ENCODE measurements around the gene QPCT. TPM values are rescaled to one million over a fixed set of nuclear protein-coding genes. Genes with fewer than 3 reads are reported as not detected.
A peak's percentile ranks its signal among the peaks of the same experiment; 100 is the strongest.

QPCT gene
- total RNA-seq, 1 donor from 2014 or later, result 2.1 TPM

GRCh38 chr2:37375741-37376288, 31.4 kb downstream of the QPCT start:
- ChIA-PET POLR2A (interaction anchor here (0.8 to 5.4 kb wide), 5 partner anchors 9 to 52 kb away, joined by 3 to 102 read pairs (median 6); no protein-coding TSS in a partner anchor), CTCF (interaction anchor here (0.5 to 1.8 kb wide), 4 partner anchors 20 to 269 kb away, joined by 3 to 11 read pairs (median 4); no protein-coding TSS in a partner anchor)
- Mint-ChIP-seq H3K27me3 (no peaks in the 10 kb centered on the region), H3K9me3 (no peaks in the 10 kb centered on the region), H3K4me3 (peak overlapping the region; percentile 80), H3K27ac (peak overlapping the region; percentile 83), H3K4me1 (peaks cover 46% of the 10 kb centered on the region), H3K36me3 (ENCODE audit: low read depth) (no peaks in the 10 kb centered on the region)
- peak; percentile 7 for ATAC-seq (ENCODE audit: low read depth)
- TF ChIP-seq, protein P1, sequence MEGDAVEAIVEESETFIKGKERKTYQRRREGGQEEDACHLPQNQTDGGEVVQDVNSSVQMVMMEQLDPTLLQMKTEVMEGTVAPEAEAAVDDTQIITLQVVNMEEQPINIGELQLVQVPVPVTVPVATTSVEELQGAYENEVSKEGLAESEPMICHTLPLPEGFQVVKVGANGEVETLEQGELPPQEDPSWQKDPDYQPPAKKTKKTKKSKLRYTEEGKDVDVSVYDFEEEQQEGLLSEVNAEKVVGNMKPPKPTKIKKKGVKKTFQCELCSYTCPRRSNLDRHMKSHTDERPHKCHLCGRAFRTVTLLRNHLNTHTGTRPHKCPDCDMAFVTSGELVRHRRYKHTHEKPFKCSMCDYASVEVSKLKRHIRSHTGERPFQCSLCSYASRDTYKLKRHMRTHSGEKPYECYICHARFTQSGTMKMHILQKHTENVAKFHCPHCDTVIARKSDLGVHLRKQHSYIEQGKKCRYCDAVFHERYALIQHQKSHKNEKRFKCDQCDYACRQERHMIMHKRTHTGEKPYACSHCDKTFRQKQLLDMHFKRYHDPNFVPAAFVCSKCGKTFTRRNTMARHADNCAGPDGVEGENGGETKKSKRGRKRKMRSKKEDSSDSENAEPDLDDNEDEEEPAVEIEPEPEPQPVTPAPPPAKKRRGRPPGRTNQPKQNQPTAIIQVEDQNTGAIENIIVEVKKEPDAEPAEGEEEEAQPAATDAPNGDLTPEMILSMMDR (IDR thresholded peaks at IDR 0.05), result no peak
- intact Hi-C loops (cut with micrococcal nuclease), result loop anchor here (1.0 to 5.0 kb wide), 5 partner anchors 14 to 1376 kb away; partner anchors contain the start of genes QPCT and SRSF7
- DNase-seq, result no peak

- H3K27me3 Mint-ChIP-seq, result no peaks in the 10 kb centered on the region
- TF ChIP-seq, protein P1 (IDR thresholded peaks at IDR 0.05), result no peak
- CTCF ChIA-PET, result interaction anchor here (0.5 to 2.3 kb wide), 9 partner anchors 9 to 268 kb away, joined by 3 to 11 read pairs (median 6); no protein-coding TSS in a partner anchor
Observed at GRCh38 chr2:37376421-37377186, 32.2 kb downstream of the QPCT start.

DNA sequence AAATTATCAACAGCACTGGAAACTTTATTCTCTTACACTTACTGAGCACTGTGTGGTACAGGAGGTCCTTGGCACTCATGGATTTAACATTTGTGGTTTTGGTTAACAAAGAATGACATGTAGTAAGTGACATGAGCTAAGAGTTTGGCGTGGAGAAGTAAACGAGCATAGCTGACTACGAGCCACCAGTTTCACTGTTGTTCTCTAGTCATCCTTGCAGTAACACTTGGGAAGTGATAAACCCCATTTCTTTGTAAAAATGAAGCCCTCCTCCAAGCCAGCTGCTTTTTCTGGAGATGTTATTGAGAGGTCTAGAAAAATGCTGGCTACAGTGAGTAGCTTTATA, 32.7 kb downstream of the QPCT start:
- ATAC-seq (ENCODE audit: low read depth) (peak; percentile 43), DNase-seq (no peak)
- intact Hi-C loops (cut with micrococcal nuclease), result loop anchor here (5.0 kb wide), 2 partner anchors 35 to 1375 kb away; partner anchors contain the start of genes QPCT and SRSF7
- Mint-ChIP-seq H3K4me1 (peaks cover 46% of the 10 kb centered on the region), H3K27me3 (no peaks in the 10 kb centered on the region), H3K9me3 (no peaks in the 10 kb centered on the region), H3K4me3 (peak overlapping the region; percentile 42), H3K36me3 (ENCODE audit: low read depth) (no peaks in the 10 kb centered on the region), H3K27ac (peak overlapping the region; percentile 83)
- POLR2A ChIA-PET, result interaction anchor here (0.5 to 5.4 kb wide), 13 partner anchors 12 to 247 kb away, joined by 3 to 102 read pairs (median 3); partner anchors contain the start of gene PRKD3
- CTCF ChIA-PET, result interaction anchor here (0.9 to 2.3 kb wide), 7 partner anchors 9 to 52 kb away, joined by 3 to 8 read pairs (median 6); no protein-coding TSS in a partner anchor
- TF ChIP-seq, protein P1 (IDR thresholded peaks at IDR 0.05), result no peak

More at GRCh38 chr2:37376421-37377186, 32.2 kb downstream of the QPCT start:
- DNase-seq (no peak), ATAC-seq (ENCODE audit: low read depth) (peak; percentile 71)
- intact Hi-C loops (cut with micrococcal nuclease), result loop anchor here (1.0 to 5.0 kb wide), 5 partner anchors 14 to 1376 kb away; partner anchors contain the start of genes QPCT and SRSF7
- Mint-ChIP-seq H3K9me3 (no peaks in the 10 kb centered on the region), H3K27ac (peak overlapping the region; percentile 83), H3K4me3 (peak overlapping the region; percentile 80), H3K36me3 (ENCODE audit: low read depth) (no peaks in the 10 kb centered on the region), H3K4me1 (peaks cover 46% of the 10 kb centered on the region)
- POLR2A ChIA-PET, result interaction anchor here (0.7 to 5.4 kb wide), 8 partner anchors 12 to 53 kb away, joined by 3 to 102 read pairs (median 5); partner anchors contain the start of gene PRKD3

- intact Hi-C loops (cut with micrococcal nuclease), result loop anchor here (5.0 kb wide), 2 partner anchors 36 to 1374 kb away; partner anchors contain the start of genes QPCT and SRSF7
- DNase-seq (no peak), ATAC-seq (ENCODE audit: low read depth) (no peak)
- TF ChIP-seq, protein P1 (IDR thresholded peaks at IDR 0.05), result no peak
- ChIA-PET CTCF (interaction anchor here (0.9 to 2.3 kb wide), 4 partner anchors 17 to 276 kb away, joined by 3 to 9 read pairs (median 7); no protein-coding TSS in a partner anchor), POLR2A (interaction anchor here (1.2 to 5.4 kb wide), 3 partner anchors 11 to 29 kb away, joined by 3 to 102 read pairs (median 4); no protein-coding TSS in a partner anchor)
- no peaks in the 10 kb centered on the region for H3K36me3 Mint-ChIP-seq (ENCODE audit: low read depth)
- H3K4me1 Mint-ChIP-seq, result peaks cover 46% of the 10 kb centered on the region
- no peaks in the 10 kb centered on the region for H3K27me3 Mint-ChIP-seq
- peak overlapping the region; percentile 19 for H3K4me3 Mint-ChIP-seq
- H3K9me3 Mint-ChIP-seq, result no peaks in the 10 kb centered on the region
- H3K27ac Mint-ChIP-seq, result peak overlapping the region; percentile 35
Observed at GRCh38 chr2:37378411-37378810, 34.0 kb downstream of the QPCT start.
